ELR (cell line): ENCODE data around the gene PYGB.
A peak's percentile ranks its signal among the peaks of the same experiment; 100 is the strongest.

Experiments
- DNase-seq: peaks from one replicate; pipeline ENCODE4 v3.0.0-alpha.2; 2015; ENCODE audit warnings: low read depth

PYGB gene

GRCh38 chr20:25216199-25216945 lies 31.5 kb upstream of the PYGB start:
- no peak for DNase-seq

- DNase-seq, result no peak
Measured at GRCh38 chr20:25217161-25218108, 30.4 kb upstream of the PYGB start.

- no peak for DNase-seq
Measured at GRCh38 chr20:25218109-25218486, 29.8 kb upstream of the PYGB start.

- DNase-seq, result no peak
Measured at GRCh38 chr20:25218492-25218891, 29.4 kb upstream of the PYGB start.

GRCh38 chr20:25219365-25219764 lies 28.5 kb upstream of the PYGB start:
- DNase-seq, result no peak

- DNase-seq, result peak; percentile 17
Measured at GRCh38 chr20:25220021-25220730, 27.7 kb upstream of the PYGB start.

- no peak for DNase-seq
Measured at GRCh38 chr20:25220810-25221591, 26.9 kb upstream of the PYGB start.

- no peak for DNase-seq
Measured at GRCh38 chr20:25221592-25222460, 26.1 kb upstream of the PYGB start.

- DNase-seq, result no peak
Measured at GRCh38 chr20:25222461-25223178, 25.3 kb upstream of the PYGB start.

- peak; percentile 98 for DNase-seq
Measured at GRCh38 chr20:25223179-25223661, 24.7 kb upstream of the PYGB start.

GRCh38 chr20:25223765-25224720 lies 23.8 kb upstream of the PYGB start:
- DNase-seq, result no peak

GRCh38 chr20:25224941-25225340 lies 22.9 kb upstream of the PYGB start:
- no peak for DNase-seq

GRCh38 chr20:25225642-25226432 lies 22.0 kb upstream of the PYGB start:
- no peak for DNase-seq

- DNase-seq, result no peak
Measured at GRCh38 chr20:25226433-25227316, 21.2 kb upstream of the PYGB start.

- peak; percentile 74 for DNase-seq
Measured at GRCh38 chr20:25227317-25227831, 20.5 kb upstream of the PYGB start.

- no peak for DNase-seq
Measured at GRCh38 chr20:25229486-25230165, 18.3 kb upstream of the PYGB start.
